OCI-LY7 (cell line): ENCODE results near the gene CRIP1.

Experiments
- EZH2phosphoT487 ChIP-seq: fragments of 200-600 bp; sonication (generic); IDR thresholded peaks from 2 replicates; pipeline ENCODE4 v1.6.1; 2018; ENCODE audit warnings: low read depth, borderline replicate concordance, mild to moderate bottlenecking, mixed run types, antibody characterized with exemption, low read length, moderate library complexity, mixed read lengths
- TF ChIP-seq, protein P1 (sequence below): fragments of 200-600 bp; sonication (generic); conservative IDR thresholded peaks from 2 replicates; pipeline ENCODE4 v1.5.1; 2014; ENCODE audit warnings: mild to moderate bottlenecking, antibody characterized with exemption, low read length, moderate library complexity, mixed read lengths

DNA sequence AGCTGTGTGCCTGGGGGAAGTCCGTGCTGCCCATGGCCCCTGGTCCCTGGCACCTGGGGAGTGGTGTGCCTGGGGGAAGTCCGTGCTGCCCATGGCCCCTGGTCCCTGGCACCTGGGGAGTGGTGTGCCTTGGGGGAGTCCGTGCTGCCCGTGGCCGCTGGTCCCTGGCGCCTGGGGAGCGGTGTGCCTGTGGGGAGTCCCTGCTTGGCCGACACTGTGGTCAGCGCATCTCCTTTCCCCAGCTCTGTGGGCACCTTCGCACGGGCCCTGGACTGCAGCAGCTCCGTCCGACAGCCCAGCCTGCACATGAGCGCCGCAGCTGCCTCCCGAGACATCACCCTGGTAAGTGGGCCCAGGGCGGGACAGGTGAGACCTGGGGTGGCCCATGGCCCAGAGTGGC is 26.6 kb upstream of the CRIP1 start:
- TF ChIP-seq EZH2phosphoT487 = no peak
- TF ChIP-seq, protein P1, sequence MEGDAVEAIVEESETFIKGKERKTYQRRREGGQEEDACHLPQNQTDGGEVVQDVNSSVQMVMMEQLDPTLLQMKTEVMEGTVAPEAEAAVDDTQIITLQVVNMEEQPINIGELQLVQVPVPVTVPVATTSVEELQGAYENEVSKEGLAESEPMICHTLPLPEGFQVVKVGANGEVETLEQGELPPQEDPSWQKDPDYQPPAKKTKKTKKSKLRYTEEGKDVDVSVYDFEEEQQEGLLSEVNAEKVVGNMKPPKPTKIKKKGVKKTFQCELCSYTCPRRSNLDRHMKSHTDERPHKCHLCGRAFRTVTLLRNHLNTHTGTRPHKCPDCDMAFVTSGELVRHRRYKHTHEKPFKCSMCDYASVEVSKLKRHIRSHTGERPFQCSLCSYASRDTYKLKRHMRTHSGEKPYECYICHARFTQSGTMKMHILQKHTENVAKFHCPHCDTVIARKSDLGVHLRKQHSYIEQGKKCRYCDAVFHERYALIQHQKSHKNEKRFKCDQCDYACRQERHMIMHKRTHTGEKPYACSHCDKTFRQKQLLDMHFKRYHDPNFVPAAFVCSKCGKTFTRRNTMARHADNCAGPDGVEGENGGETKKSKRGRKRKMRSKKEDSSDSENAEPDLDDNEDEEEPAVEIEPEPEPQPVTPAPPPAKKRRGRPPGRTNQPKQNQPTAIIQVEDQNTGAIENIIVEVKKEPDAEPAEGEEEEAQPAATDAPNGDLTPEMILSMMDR = no peak
